ENCODE data around the gene FSTL5.

DNA sequence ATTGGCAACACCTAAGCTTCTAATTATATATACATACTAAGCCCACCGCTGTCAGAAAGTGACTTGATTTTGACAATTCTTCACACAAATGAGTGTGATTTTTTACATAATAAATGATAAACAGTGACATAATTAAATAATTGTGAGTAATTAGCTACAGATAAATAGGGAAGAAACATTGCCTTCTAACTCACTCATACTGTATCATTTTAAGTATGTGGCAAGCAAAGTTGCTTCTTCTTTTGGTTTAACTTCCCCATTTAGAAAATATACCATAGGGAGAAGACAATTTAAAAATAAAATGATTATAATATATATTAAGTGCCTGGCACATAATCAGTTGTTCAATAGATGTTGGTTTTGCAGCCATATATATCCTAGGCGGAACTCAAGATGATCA is 644.2 kb downstream of the FSTL5 start:
- no peak for TF ChIP-seq POLR2A (IDR thresholded peaks at IDR 0.05; ENCODE audit: low read length)
- TF ChIP-seq GATA1 (IDR thresholded peaks at IDR 0.05; ENCODE audit: low read depth, low read length), result no peak

Measured in erythroblast (primary cell).